Testis (tissue), 3 donors: Measurements from ENCODE around the gene IQCH. TPM values are rescaled to one million over a fixed set of nuclear protein-coding genes. Genes with fewer than 3 reads are reported as not detected.
"Not testable (repeated sequence)": the region's sequence is repeated elsewhere in the genome, so short reads cannot be mapped to it uniquely, and the experiment has no call there.

Experiments used
- DNase-seq: peaks from one replicate; pipeline ENCODE4 v3.0.0-alpha.2; 2019
- H3K27ac ChIP-seq, 2 donors: fragments of 200-600 bp; sonication (generic); one replicate each; pipeline ENCODE4 v1.5.1; 2019
- H3K27me3 ChIP-seq: fragments of 200-600 bp; sonication (generic); one replicate; pipeline ENCODE4 v1.5.1; 2019
- H3K36me3 ChIP-seq: fragments of 200-600 bp; sonication (generic); one replicate; pipeline ENCODE4 v1.5.1; 2017; ENCODE audit warnings: low read depth; ENCODE audit errors: missing control alignments
- H3K4me1 ChIP-seq: fragments of 200-600 bp; sonication (generic); one replicate; pipeline ENCODE4 v1.5.1; 2019
- H3K4me3 ChIP-seq, 2 donors: fragments of 200-600 bp; sonication (generic); one replicate each; pipeline ENCODE4 v1.5.1; 2017 to 2019
- H3K9me3 ChIP-seq: fragments of 200-600 bp; sonication (generic); one replicate; pipeline ENCODE4 v1.5.1; 2017
- POLR2A ChIP-seq: fragments of 450-650 bp; IDR thresholded peaks from one replicate; pipeline ENCODE4 v1.6.1; 2017; ENCODE audit warnings: antibody characterized with exemption, mild to moderate bottlenecking, moderate library complexity
- WGBS, 2 donors: methylation state at CpG; one replicate each; pipeline ENCODE4 v1.1.5; 2018; 5-methylcytosine and 5-hydroxymethylcytosine counted together
- intact Hi-C: fragments of 100-400 bp; cut with DNase I; formaldehyde crosslinking; loops from one replicate; pipeline ENCODE4 v1.15.1; 2023; ENCODE audit warnings: low total_unique reads
- polyA plus RNA-seq: library from polyadenylated mRNA; stranded (reverse); fragments of 350-450 nt; fragmentation: Illumina TruSeq; extraction: RNeasy Lipid Tissue Mini Kit (QIAGEN cat#74804); gene quantifications from one replicate; pipeline ENCODE4 v1.2.3, GENCODE V29; 2014; ENCODE audit warnings: low read depth, low replicate concordance; ENCODE audit not compliant: insufficient read depth
- total RNA-seq, 2 donors: library from RNA; depleted of rRNA; stranded (reverse); fragments of >200 nt; gene quantifications; one replicate each; pipeline ENCODE4 v1.2.3, GENCODE V29; 2016
- TF ChIP-seq, protein P1 (sequence below), 3 experiments: fragments of 450-650 bp in 2 of 3; fragments of 200-600 bp in 1 of 3; sonication (generic) in 1 of 3; IDR thresholded peaks; one replicate each; pipeline ENCODE4 v1.5.1; 2016 to 2019; ENCODE audit warnings: antibody characterized with exemption in 3 of 3, mild to moderate bottlenecking in 2 of 3, moderate library complexity in 1 of 3

Gene IQCH
- total and polyA plus RNA-seq, 3 donors from 2014 or later: 23.5 to 42.2 (median 31.9) TPM

DNA sequence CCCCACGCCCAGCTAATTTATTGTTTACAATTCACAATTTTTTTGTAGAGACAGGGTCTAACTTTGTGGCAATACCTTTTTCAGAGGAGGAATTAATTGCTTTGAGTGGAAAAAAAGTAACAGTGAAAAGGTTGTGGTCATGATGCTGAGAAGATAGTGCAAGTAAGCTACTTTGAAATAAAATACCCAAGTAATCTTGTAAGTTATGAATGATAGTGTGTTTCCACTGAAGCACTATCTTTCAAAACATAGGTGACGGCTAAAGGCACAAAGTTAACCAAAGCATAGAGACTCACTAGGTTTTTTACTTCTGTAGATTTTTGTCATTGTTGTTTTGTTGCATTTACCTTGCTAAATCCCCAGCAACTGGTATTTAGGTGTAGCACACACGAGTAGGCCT is 165.1 kb downstream of the IQCH start:
- 78 to 82% methylated on average over 3 of the region's 3 CpGs for WGBS, 2 donors
- no peak for DNase-seq
- intact Hi-C loops: no loop called here
- H3K36me3 ChIP-seq: no peaks in the 10 kb centered on the region
- no peaks in the 10 kb centered on the region for H3K27me3 ChIP-seq
- H3K4me1 ChIP-seq: no peaks in the 10 kb centered on the region
- H3K27ac ChIP-seq: no peak overlapping the region
- no peaks in the 10 kb centered on the region for H3K9me3 ChIP-seq
- H3K4me3 ChIP-seq: no peak overlapping the region
- TF ChIP-seq, protein P1, sequence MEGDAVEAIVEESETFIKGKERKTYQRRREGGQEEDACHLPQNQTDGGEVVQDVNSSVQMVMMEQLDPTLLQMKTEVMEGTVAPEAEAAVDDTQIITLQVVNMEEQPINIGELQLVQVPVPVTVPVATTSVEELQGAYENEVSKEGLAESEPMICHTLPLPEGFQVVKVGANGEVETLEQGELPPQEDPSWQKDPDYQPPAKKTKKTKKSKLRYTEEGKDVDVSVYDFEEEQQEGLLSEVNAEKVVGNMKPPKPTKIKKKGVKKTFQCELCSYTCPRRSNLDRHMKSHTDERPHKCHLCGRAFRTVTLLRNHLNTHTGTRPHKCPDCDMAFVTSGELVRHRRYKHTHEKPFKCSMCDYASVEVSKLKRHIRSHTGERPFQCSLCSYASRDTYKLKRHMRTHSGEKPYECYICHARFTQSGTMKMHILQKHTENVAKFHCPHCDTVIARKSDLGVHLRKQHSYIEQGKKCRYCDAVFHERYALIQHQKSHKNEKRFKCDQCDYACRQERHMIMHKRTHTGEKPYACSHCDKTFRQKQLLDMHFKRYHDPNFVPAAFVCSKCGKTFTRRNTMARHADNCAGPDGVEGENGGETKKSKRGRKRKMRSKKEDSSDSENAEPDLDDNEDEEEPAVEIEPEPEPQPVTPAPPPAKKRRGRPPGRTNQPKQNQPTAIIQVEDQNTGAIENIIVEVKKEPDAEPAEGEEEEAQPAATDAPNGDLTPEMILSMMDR (IDR thresholded peaks at IDR 0.05): no peak
- no peak for TF ChIP-seq POLR2A

GRCh38 chr15:67420137-67420536 is 165.6 kb downstream of the IQCH start:
- Histone ChIP-seq H3K27me3 (no peaks in the 10 kb centered on the region), H3K4me1 (no peaks in the 10 kb centered on the region), H3K36me3 (no peaks in the 10 kb centered on the region), H3K27ac (no peak overlapping the region), H3K9me3 (no peaks in the 10 kb centered on the region), H3K4me3 (no peak overlapping the region)
- DNase-seq: no peak
- TF ChIP-seq, protein P1 (IDR thresholded peaks at IDR 0.05): no peak
- no peak for TF ChIP-seq POLR2A
- WGBS, 2 donors: 80 to 82% methylated on average over 2 of the region's 2 CpGs
- intact Hi-C loops: no loop called here

- Histone ChIP-seq H3K36me3 (no peaks in the 10 kb centered on the region), H3K4me1 (no peaks in the 10 kb centered on the region), H3K4me3 (no peak overlapping the region), H3K27me3 (no peaks in the 10 kb centered on the region), H3K27ac (no peak overlapping the region), H3K9me3 (no peaks in the 10 kb centered on the region)
- DNase-seq: no peak
- WGBS, 2 donors: 95 to 96% methylated on average over 6 of the region's 6 CpGs
- intact Hi-C loops: no loop called here
- TF ChIP-seq, protein P1 (IDR thresholded peaks at IDR 0.05): no peak
Observed at GRCh38 chr15:67421105-67421504, 166.5 kb downstream of the IQCH start.

GRCh38 chr15:67422296-67422695 is 167.7 kb downstream of the IQCH start:
- no peaks in the 10 kb centered on the region for H3K27me3 ChIP-seq
- intact Hi-C loops: no loop called here
- no peak overlapping the region for H3K27ac ChIP-seq
- no peaks in the 10 kb centered on the region for H3K36me3 ChIP-seq
- TF ChIP-seq POLR2A: no peak
- TF ChIP-seq, protein P1 (IDR thresholded peaks at IDR 0.05): no peak
- WGBS, 2 donors: 50 to 71% methylated on average over 1 of the region's 1 CpG
- H3K9me3 ChIP-seq: no peaks in the 10 kb centered on the region
- no peak overlapping the region for H3K4me3 ChIP-seq
- no peaks in the 10 kb centered on the region for H3K4me1 ChIP-seq
- no peak for DNase-seq

GRCh38 chr15:67433495-67434099 is 179.0 kb downstream of the IQCH start:
- 62 to 66% methylated on average over 3 of the region's 3 CpGs for WGBS, 2 donors
- intact Hi-C loops: no loop called here
- no peaks in the 10 kb centered on the region for H3K4me1 ChIP-seq
- no peaks in the 10 kb centered on the region for H3K36me3 ChIP-seq
- TF ChIP-seq, protein P1 (IDR thresholded peaks at IDR 0.05): peak; percentile 55 to 74 (median 68)
- no peak for TF ChIP-seq POLR2A
- H3K27me3 ChIP-seq: no peaks in the 10 kb centered on the region
- no peak overlapping the region for H3K27ac ChIP-seq
- peak; percentile 63 for DNase-seq
- H3K9me3 ChIP-seq: no peaks in the 10 kb centered on the region
- H3K4me3 ChIP-seq: no peak overlapping the region

GRCh38 chr15:67436351-67437250 is 182.0 kb downstream of the IQCH start:
- intact Hi-C loops, H3K27me3 ChIP-seq, H3K27ac ChIP-seq, H3K4me1 ChIP-seq, H3K36me3 ChIP-seq, H3K4me3 ChIP-seq, DNase-seq, H3K9me3 ChIP-seq: not testable (repeated sequence)
- WGBS, 2 donors: 84 to 87% methylated on average over 10 to 13 of the region's 13 CpGs
